ENCODE data around the gene YOD1. TPM values are rescaled to one million over a fixed set of nuclear protein-coding genes. Genes with fewer than 3 reads are reported as not detected.

The YOD1 gene
- total and polyA plus RNA-seq, 4 experiments from 2014 or later: 0.47 to 10.0 (median 5.1) TPM

DNA sequence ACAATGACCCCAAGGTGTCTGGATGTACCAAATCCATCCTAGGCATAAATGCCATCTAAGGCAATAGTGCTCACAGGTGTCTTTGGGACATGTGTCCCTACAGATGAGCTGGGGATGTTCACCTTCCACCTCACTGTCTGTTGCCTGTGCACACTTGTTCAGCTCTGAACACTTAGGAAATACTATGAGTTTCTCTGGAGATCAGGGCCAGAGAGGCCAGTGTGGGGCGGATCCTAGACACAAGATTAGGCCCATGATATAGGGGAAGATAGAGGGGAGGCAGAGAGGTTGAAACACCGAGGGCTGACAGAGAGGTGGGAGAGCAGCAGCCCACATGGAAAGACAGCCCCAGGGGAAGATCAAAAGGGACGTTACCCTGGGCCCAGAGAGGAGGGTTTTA lies 44.1 kb downstream of the YOD1 start:
- Mint-ChIP-seq H3K27ac (no peak overlapping the region), H3K36me3 (no peaks in the 10 kb centered on the region), H3K9me3 (no peaks in the 10 kb centered on the region), H3K27me3 (peaks cover 15 to 16% of the 10 kb centered on the region in 2 donors), H3K4me3 (no peak overlapping the region), H3K4me1 (peaks cover 0 to 4% (median 2%) of the 10 kb centered on the region in 4 donors)
- POLR2A ChIA-PET (ENCODE audit: partially characterized antibody): interaction anchor here (1.5 kb wide), 1 partner anchor 11 kb away, joined by 3 read pairs; no protein-coding TSS in a partner anchor
- CTCF ChIA-PET (ENCODE audit: partially characterized antibody): interaction anchor here (0.6 to 2.1 kb wide), 4 partner anchors 9 to 273 kb away, joined by 3 to 5 read pairs (median 3); no protein-coding TSS in a partner anchor
- intact Hi-C loops (cut with micrococcal nuclease): loop anchor here (5.0 kb wide), 1 partner anchor 70 kb away; no protein-coding TSS in a partner anchor
- no peaks in the 10 kb centered on the region for H3K36me3 ChIP-seq (ENCODE audit: insufficient read depth, low read length)
- H3K4me1 ChIP-seq (ENCODE audit: insufficient read depth, low read length): no peaks in the 10 kb centered on the region
- no peak for DNase-seq
- H3K9me3 ChIP-seq (ENCODE audit: control insufficient read depth in 1 of 2, low read length in 2 of 2): no peaks in the 10 kb centered on the region
- no peak overlapping the region for H3K4me3 ChIP-seq (ENCODE audit: low read length in 2 of 2)
- H3K27ac ChIP-seq (ENCODE audit: low read depth, low read length): no peak overlapping the region
- H3K27me3 ChIP-seq (ENCODE audit: insufficient read depth, low read length): no peaks in the 10 kb centered on the region

DNA sequence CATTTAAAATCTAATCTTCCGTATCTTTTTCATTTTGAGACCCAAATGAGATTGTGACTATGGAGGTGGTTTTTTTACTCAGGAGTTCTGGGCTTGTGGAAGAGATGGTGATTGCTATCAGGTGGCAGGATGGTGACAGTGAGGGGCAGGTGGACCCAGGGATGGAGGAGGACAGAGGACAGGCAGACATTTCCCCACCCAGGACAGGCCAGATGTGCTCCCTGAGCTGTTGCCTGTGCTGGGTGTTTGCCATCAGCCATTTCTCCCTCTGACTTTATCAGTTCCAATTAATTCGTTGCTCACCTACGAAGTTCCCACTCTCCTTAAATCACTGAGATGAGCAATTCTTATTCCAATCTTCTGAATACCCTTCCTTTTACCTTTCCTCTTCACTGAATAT lies 44.9 kb downstream of the YOD1 start:
- Histone ChIP-seq H3K36me3 (ENCODE audit: insufficient read depth, low read length) (no peaks in the 10 kb centered on the region), H3K9me3 (ENCODE audit: control insufficient read depth in 1 of 2, low read length in 2 of 2) (no peaks in the 10 kb centered on the region), H3K4me1 (ENCODE audit: insufficient read depth, low read length) (no peaks in the 10 kb centered on the region), H3K27ac (ENCODE audit: low read depth, low read length) (no peak overlapping the region), H3K27me3 (ENCODE audit: insufficient read depth, low read length) (no peaks in the 10 kb centered on the region), H3K4me3 (ENCODE audit: low read length in 2 of 2) (no peak overlapping the region)
- Mint-ChIP-seq H3K27ac (no peak overlapping the region), H3K36me3 (no peaks in the 10 kb centered on the region), H3K4me1 (peaks cover 0 to 4% (median 2%) of the 10 kb centered on the region in 4 donors), H3K9me3 (no peaks in the 10 kb centered on the region), H3K27me3 (peaks cover 15% of the 10 kb centered on the region in 2 donors), H3K4me3 (no peak overlapping the region)
- POLR2A ChIA-PET (ENCODE audit: partially characterized antibody): interaction anchor here (1.5 kb wide), 1 partner anchor 12 kb away, joined by 3 read pairs; no protein-coding TSS in a partner anchor
- intact Hi-C loops (cut with micrococcal nuclease): loop anchor here (5.0 kb wide), 1 partner anchor 71 kb away; no protein-coding TSS in a partner anchor
- CTCF ChIA-PET (ENCODE audit: partially characterized antibody): interaction anchor here (0.9 to 2.8 kb wide), 7 partner anchors 8 to 286 kb away, joined by 3 to 9 read pairs (median 3); no protein-coding TSS in a partner anchor
- DNase-seq: no peak

DNA sequence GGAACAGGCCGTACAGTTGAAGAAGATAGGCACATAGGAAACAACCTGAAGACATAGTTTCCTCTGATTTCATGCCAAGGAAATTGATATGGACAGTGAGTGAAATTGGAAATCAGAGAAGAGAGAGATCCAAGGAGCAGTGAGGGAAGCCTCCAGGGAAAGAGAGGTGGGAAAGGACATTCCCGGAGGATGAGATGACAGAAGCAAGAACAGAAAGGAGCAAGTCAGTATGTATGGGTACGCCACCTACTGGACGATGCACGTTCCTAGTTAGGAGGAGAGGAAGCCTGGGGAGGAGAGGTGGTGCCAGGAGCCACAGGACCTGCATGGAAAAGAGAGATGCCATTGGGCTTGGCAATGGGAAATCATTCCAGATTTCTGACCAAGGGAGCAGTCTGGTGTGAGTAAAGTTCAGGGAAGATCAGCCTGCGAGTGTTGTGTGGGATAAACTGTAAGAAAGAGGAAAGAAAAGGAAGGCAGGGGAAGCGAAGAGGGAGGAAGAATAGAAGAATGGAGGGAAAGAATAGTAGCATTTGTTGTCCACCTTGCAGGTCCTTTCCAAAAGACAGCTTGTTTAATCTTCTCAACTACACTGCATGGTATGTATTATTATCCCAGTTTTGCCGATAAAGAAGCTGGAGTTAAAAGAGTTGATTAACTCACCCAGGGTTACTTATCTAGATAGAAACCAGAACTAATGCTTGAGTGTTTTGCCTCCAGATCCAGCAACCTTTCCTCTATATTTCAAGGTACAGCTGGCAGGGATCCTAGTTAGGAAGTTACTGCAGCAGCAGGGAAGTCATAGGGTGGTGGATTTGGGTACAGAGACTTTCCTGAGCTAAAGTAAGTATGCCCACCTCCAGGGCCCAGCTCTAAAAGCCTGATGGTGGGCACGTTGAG lies 45.8 kb downstream of the YOD1 start:
- H3K9me3 Mint-ChIP-seq: no peaks in the 10 kb centered on the region
- peak overlapping the region in 2 of 7 donors; percentile 16 to 41 for H3K27ac Mint-ChIP-seq
- CTCF ChIA-PET (ENCODE audit: partially characterized antibody): interaction anchor here (0.8 to 2.9 kb wide), 17 partner anchors 9 to 285 kb away, joined by 3 to 10 read pairs (median 5); partner anchors contain the start of gene C1orf116
- Histone ChIP-seq H3K36me3 (ENCODE audit: insufficient read depth, low read length) (no peaks in the 10 kb centered on the region), H3K4me3 (ENCODE audit: low read length in 2 of 2) (no peak overlapping the region), H3K27ac (ENCODE audit: low read depth, low read length) (no peak overlapping the region), H3K27me3 (ENCODE audit: insufficient read depth, low read length) (no peaks in the 10 kb centered on the region), H3K4me1 (ENCODE audit: insufficient read depth, low read length) (no peaks in the 10 kb centered on the region), H3K9me3 (ENCODE audit: control insufficient read depth in 1 of 2, low read length in 2 of 2) (no peaks in the 10 kb centered on the region)
- peak in 4 of 5 donors; percentile 13 to 26 (median 18) for DNase-seq
- peaks cover 0 to 4% (median 2%) of the 10 kb centered on the region in 4 donors for H3K4me1 Mint-ChIP-seq
- H3K4me3 Mint-ChIP-seq: no peak overlapping the region
- H3K27me3 Mint-ChIP-seq: peaks cover 14 to 15% of the 10 kb centered on the region in 2 donors
- no peaks in the 10 kb centered on the region for H3K36me3 Mint-ChIP-seq
- POLR2A ChIA-PET (ENCODE audit: partially characterized antibody): interaction anchor here (1.0 kb wide), 1 partner anchor 270 kb away, joined by 3 read pairs; no protein-coding TSS in a partner anchor
- intact Hi-C loops (cut with micrococcal nuclease): loop anchor here (5.0 kb wide), 1 partner anchor 72 kb away; no protein-coding TSS in a partner anchor

DNA sequence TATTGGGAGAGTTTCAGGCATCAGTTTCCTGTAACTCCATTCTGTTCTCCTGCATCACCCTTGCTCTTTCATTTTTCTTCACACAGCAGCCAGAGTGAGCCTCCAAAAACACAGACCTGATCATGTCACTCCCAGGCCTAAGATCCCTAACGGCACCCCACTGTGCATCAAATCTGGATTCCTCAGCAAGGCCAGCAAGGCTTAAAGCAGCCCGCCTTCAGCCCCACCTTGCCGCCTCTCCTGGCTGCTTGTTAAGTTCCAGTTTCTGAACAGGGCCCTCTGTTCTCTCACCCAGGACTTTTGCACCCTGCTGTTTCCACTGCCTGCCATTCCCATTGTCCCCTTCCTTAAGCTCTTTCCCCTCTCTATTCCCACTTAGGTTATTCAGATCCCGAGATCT lies 47.8 kb downstream of the YOD1 start:
- intact Hi-C loops (cut with micrococcal nuclease): no loop called here
- no peaks in the 10 kb centered on the region for H3K27me3 ChIP-seq (ENCODE audit: insufficient read depth, low read length)
- CTCF ChIA-PET (ENCODE audit: partially characterized antibody): interaction anchor here (0.6 to 2.9 kb wide), 13 partner anchors 9 to 368 kb away, joined by 3 to 10 read pairs (median 4); partner anchors contain the start of gene DYRK3

DNA sequence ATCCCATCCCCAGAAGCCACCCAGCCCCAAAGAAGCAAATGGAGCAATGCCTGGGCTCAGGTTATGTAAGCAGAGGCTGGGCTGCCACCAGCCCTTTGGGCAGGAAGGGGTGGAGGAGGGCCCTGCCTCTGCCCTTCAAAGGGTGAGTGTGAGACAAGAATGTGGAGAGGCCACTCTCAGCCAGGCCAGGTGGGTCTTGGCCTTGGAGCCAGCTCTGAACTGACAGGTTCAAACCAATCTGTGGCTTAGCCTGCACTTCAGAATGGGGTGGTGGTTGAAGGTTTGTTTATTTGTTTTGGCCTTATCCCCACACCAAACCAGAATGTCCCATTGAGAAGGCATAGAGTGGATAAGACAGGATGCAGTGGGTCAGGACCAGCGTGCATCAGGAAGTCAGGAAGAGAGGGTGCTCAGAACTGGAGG lies 48.3 kb downstream of the YOD1 start:
- DNase-seq: no peak
- no peaks in the 10 kb centered on the region for H3K4me1 ChIP-seq (ENCODE audit: insufficient read depth, low read length)
- H3K27ac ChIP-seq (ENCODE audit: low read depth, low read length): no peak overlapping the region
- Mint-ChIP-seq H3K4me3 (no peak overlapping the region), H3K27ac (no peak overlapping the region), H3K36me3 (no peaks in the 10 kb centered on the region), H3K27me3 (peaks cover 10 to 13% of the 10 kb centered on the region in 2 donors), H3K4me1 (peaks cover 0 to 4% (median 2%) of the 10 kb centered on the region in 4 donors), H3K9me3 (no peaks in the 10 kb centered on the region)
- no peaks in the 10 kb centered on the region for H3K27me3 ChIP-seq (ENCODE audit: insufficient read depth, low read length)
- no peaks in the 10 kb centered on the region for H3K36me3 ChIP-seq (ENCODE audit: insufficient read depth, low read length)
- intact Hi-C loops (cut with micrococcal nuclease): no loop called here
- POLR2A ChIA-PET (ENCODE audit: partially characterized antibody): no interaction called here
- CTCF ChIA-PET (ENCODE audit: partially characterized antibody): interaction anchor here (0.9 to 2.9 kb wide), 8 partner anchors 11 to 368 kb away, joined by 3 to 10 read pairs (median 4); partner anchors contain the start of gene DYRK3
- H3K9me3 ChIP-seq (ENCODE audit: control insufficient read depth in 1 of 2, low read length in 2 of 2): no peaks in the 10 kb centered on the region
- no peak overlapping the region for H3K4me3 ChIP-seq (ENCODE audit: low read length in 2 of 2)

More for the DNA sequence above, 47.8 kb downstream of the YOD1 start:
- no peak for DNase-seq
- no peaks in the 10 kb centered on the region for H3K36me3 ChIP-seq (ENCODE audit: insufficient read depth, low read length)
- H3K4me1 ChIP-seq (ENCODE audit: insufficient read depth, low read length): no peaks in the 10 kb centered on the region
- no peak overlapping the region for H3K4me3 Mint-ChIP-seq
- no peak overlapping the region for H3K27ac ChIP-seq (ENCODE audit: low read depth, low read length)
- POLR2A ChIA-PET (ENCODE audit: partially characterized antibody): no interaction called here
- H3K4me1 Mint-ChIP-seq: peaks cover 0 to 4% (median 2%) of the 10 kb centered on the region in 4 donors
- H3K27ac Mint-ChIP-seq: peak overlapping the region in 1 of 7 donors; percentile 61
- no peak overlapping the region for H3K4me3 ChIP-seq (ENCODE audit: low read length in 2 of 2)
- H3K27me3 Mint-ChIP-seq: peaks cover 10 to 13% of the 10 kb centered on the region in 2 donors
- H3K36me3 Mint-ChIP-seq: no peaks in the 10 kb centered on the region
- H3K9me3 Mint-ChIP-seq: no peaks in the 10 kb centered on the region
- no peaks in the 10 kb centered on the region for H3K9me3 ChIP-seq (ENCODE audit: control insufficient read depth in 1 of 2, low read length in 2 of 2)

DNA sequence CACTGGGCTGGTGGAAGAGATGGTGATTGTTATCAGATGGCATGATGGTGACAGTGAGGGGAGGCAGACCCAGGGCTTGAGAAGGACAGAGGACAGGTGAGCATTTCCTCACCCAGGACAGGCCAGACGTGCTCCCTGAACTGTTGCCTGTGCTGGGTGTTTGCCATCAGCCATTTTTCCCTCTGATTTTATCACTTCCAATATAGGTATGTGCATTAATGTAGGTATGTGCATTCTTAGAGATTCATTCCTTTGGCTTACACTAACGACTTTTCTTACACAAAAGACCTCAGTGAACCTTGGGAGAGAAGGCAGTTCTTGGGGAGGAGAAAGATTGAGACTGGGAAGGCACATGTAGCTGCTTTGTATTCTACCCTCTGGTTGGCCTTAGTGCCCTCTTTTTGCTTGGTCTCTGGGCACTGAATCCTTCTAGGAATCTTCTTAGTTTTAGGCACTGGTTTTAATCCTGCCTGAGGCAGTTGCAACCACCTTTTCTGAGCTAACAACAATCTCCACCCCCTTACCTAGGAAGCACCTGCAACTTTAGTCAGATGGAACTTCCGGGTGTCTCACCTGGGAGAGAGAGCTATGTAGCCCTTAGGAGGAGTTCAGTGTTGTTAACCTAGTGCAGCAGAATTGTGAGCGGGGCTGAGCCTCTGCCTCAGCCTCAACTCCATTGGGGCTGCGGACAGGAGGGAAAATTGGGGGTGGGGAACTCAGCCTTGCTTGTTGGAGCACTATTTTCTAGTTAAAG lies 49.3 kb downstream of the YOD1 start:
- no peaks in the 10 kb centered on the region for H3K9me3 ChIP-seq (ENCODE audit: control insufficient read depth in 1 of 2, low read length in 2 of 2)
- H3K36me3 Mint-ChIP-seq: no peaks in the 10 kb centered on the region
- peaks cover 0 to 4% (median 2%) of the 10 kb centered on the region in 4 donors for H3K4me1 Mint-ChIP-seq
- no peak for DNase-seq
- H3K27ac Mint-ChIP-seq: no peak overlapping the region
- no peak overlapping the region for H3K4me3 ChIP-seq (ENCODE audit: low read length in 2 of 2)
- H3K27me3 Mint-ChIP-seq: peaks cover 7 to 8% of the 10 kb centered on the region in 2 donors
- H3K36me3 ChIP-seq (ENCODE audit: insufficient read depth, low read length): no peaks in the 10 kb centered on the region
- ChIA-PET POLR2A (ENCODE audit: partially characterized antibody) (no interaction called here), CTCF (ENCODE audit: partially characterized antibody) (interaction anchor here (1.5 kb wide), 1 partner anchor 275 kb away, joined by 3 read pairs; no protein-coding TSS in a partner anchor)
- no peak overlapping the region for H3K27ac ChIP-seq (ENCODE audit: low read depth, low read length)
- intact Hi-C loops (cut with micrococcal nuclease): no loop called here
- no peak overlapping the region for H3K4me3 Mint-ChIP-seq
- no peaks in the 10 kb centered on the region for H3K27me3 ChIP-seq (ENCODE audit: insufficient read depth, low read length)
- no peaks in the 10 kb centered on the region for H3K9me3 Mint-ChIP-seq
- H3K4me1 ChIP-seq (ENCODE audit: insufficient read depth, low read length): no peaks in the 10 kb centered on the region
